ENCODE results near the gene TRAPPC5.

Gene TRAPPC5

GRCh38 chr19:7701049-7701653 is 20.5 kb downstream of the TRAPPC5 start:
- DNase-seq (ENCODE audit: low spot score): no peak

DNA sequence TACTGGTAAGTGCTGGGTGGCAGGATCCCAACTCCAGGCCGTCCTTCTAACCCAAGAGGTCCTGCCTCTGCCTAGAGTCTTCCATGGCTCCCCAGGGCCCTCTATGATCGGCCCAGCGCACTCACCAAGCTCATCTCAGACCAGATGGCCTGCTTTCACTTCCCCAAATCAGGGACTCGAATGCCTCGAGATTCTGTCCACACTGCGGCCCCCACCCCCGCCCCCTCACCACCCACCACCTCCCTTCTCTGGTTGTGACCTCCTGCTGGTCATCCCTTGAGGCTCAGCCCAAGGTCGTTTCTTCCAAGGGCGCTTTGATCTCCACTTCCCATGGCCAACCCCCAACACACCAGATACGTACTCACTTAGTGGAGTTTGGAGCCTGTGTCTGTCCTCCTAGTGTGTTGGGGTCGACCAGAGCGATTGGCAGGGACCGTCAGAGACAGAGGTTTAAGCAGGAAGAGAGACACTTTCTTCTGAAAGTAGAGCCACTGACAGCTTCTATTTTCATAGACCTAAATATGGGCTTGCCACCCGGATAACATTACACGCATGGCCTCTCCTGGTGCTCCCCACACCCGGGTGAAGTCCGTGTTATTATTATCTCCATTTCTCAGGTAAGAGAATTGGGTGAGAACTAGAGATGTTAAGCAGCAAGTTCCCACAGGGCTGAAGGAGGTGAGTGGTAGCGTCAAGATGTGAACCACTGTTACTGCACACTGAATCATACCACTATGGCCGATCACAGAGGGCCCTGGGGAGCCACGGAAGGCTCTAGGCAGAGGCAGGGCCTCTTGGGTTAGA is 21.2 kb downstream of the TRAPPC5 start, which contains the start of gene FCER2:
Gene FCER2 (minus strand): TSS at position 478 of the 804 bp plus-strand sequence. CDS start 2,371 bp downstream, outside the sequence.
- no peak for DNase-seq (ENCODE audit: low spot score)

GRCh38 chr19:7703332-7703731 is 22.7 kb downstream of the TRAPPC5 start:
- no peak for DNase-seq (ENCODE audit: low spot score)

DNA sequence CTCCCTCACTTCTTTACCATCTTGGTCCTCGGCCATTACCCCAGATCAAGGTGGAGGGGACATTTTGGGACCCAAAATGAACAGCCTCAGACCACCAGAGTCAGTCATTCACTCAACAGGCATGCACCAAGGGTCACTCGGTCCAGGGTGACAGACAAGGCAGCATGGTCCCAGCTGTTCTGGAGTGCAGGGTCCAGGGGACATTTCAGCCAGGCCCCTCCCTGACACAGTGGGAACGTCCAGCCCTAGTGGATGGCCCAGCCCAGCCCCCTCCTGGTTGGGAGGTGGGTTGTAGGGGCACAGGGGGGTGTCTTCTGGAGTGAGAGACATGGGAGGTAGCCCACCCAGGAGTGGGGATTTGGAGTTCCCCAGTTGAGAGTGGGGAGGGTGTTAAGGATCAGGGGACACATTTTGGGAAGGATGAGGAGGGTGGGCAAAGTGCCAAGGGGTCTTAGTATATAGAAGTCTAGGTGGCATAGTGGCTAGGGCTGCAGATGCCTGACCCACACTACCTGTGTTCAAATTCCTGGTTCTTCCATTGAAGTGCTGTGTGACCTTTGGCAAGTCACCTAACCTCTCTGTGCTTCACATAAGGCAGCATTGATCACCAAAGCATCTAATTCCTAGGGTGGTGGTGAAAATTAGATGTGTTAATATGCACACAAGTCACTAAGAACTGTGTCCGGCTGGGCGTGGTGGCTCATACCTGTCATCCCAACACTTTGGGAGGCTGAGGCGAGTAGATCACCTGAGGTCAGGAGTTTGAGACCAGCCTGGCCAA is 23.8 kb downstream of the TRAPPC5 start:
- DNase-seq (ENCODE audit: low spot score): no peak

DNA sequence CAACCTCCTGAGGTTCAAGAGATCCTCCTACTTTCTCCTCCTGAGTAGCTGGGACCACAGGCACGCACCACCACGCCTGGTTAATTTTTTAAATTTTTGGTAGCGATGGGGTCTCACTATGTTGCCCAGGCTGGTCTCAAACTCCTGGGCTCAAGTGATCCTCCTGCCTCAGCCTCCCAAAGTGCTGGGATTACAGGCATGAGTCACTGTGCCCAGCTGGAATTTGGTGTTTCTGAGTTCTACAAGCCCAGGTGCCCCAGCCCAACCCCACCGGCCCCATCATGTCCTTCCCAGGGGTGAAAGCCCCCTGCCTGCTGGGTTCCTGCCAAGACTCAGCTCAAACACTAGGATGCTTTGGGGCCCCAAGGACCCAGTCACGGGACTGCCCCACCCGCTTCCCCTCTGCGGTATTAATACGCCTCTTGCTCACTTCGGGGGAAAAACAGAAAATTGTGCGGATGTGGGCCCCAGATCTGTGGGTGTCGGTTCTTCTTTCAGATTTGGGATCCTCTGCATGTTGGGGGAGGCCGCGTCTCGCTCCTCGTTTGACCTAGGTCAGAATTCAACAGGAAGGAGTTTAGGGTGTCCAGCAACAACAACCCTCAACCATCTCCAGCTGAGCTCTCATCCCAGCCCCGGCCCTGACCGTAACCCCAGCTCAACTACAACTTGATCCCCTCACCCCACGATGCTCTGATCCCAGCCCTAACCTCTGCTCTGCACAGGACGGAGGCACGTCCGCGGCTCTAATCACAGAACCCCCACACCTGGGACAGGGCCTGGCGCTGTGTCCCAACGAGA is 25.0 kb downstream of the TRAPPC5 start:
- no peak for DNase-seq (ENCODE audit: low spot score)

GRCh38 chr19:7706188-7706954 is 25.7 kb downstream of the TRAPPC5 start:
- DNase-seq (ENCODE audit: low spot score): no peak

- no peak for DNase-seq (ENCODE audit: low spot score)
Observed at GRCh38 chr19:7706955-7707456, 26.4 kb downstream of the TRAPPC5 start.

- no peak for DNase-seq (ENCODE audit: low spot score)
Observed at GRCh38 chr19:7709932-7710460, 29.4 kb downstream of the TRAPPC5 start.

GRCh38 chr19:7710616-7711015 is 30.0 kb downstream of the TRAPPC5 start:
- DNase-seq (ENCODE audit: low spot score): no peak

- DNase-seq (ENCODE audit: low spot score): no peak
Observed at GRCh38 chr19:7715671-7716070, 35.0 kb downstream of the TRAPPC5 start.

DNA sequence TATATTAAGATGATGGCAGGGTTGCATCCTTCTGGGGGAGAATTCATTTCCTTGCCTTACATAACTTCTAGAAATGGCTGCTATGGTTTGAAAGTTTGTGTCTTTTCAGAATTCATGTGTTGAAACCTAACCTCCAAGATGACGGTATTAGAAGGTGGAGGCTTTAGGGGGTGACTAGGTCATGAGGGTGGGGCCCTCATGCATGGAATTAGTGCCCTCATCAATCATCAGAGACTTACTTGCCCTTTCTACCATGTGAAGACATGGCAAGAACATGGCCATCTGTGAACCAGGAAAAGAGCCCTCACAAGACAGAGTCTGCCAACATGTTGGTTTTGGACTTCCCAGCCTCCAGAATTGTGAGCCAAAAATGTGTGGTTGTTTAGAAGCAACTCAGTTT is 36.1 kb downstream of the TRAPPC5 start:
- DNase-seq (ENCODE audit: low spot score): no peak

DNA sequence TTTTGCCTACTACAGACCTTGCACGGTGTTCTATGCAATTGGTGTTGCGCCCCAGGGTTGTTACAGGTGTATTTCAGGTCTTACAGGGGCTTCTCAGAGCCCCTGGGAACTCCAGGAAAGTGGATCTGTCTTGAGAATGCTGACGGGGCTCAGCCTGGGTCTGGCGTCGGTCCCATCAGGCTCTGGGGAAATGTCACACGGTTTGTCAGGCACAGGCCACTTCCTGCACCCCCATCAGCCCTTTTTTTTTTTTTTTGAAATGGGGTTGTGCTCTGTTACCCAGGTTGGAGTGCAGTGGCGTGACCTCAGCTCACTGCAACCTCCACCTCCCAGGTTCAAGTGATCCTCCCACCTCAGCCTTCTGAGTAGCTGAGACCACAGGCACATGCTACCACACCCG is 38.0 kb downstream of the TRAPPC5 start:
- no peak for DNase-seq (ENCODE audit: low spot score)

DNA sequence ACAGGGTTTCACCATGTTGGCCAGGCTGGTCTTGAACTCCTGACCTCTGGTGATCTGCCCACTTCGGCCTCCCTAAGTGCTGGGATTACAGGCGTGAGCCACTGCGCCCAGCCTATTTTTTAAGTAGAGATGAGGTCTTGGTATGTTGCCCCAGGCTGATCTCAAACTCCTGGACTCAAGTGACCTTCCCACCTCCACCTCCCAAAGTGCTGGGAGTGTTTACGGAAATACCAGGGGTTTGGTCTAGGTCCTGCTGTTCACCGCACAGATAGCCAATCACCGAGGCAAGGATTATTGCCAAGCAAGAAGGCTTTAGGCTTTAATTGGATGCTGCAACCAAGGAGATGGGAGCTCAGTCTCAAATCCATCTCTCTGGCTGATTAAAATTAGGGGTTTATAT is 39.7 kb downstream of the TRAPPC5 start:
- DNase-seq (ENCODE audit: low spot score): no peak

DNA sequence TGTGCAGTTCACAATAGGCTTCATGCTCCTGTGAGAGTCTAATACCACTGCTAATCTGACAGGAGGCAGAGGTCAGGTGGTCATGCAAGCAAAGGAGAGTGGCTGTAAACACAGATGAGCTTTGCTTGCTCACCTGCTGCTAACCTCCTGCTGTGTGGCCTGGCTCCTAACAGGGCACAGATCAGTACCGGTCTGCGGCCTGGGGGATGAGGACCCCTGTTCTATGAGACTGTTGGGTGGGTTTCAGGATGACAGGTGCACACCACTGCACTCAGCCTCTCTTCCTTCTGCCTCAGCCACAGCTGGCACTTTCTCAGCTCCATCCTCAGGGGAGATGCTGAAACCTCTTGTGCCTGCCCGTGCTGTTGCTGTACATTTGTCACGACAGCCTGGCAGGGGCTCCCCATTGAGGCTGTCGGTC is 41.6 kb downstream of the TRAPPC5 start:
- DNase-seq (ENCODE audit: low spot score): no peak

GRCh38 chr19:7725791-7726190 is 45.2 kb downstream of the TRAPPC5 start:
- no peak for DNase-seq (ENCODE audit: low spot score)

DNA sequence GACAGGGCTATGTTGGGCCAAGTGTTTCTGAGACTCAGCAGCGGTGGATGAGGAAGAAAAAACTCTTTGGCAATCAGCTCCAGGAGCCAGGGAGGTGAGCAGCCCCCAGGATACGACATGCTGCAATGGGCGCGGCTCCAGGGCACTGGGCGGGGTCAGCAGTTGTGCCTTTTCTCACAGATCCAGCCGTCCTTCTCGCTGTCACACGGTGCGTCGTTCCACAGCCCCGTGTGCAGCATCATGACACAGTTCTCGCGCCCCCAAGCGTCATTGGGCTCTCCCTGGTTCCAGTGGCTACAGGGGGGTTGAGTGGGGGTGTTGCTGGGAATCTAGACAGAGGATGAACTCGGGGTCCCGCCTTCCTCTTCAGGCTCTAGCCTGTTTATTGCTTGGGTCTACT is 48.6 kb downstream of the TRAPPC5 start:
- no peak for DNase-seq (ENCODE audit: low spot score)

GRCh38 chr19:7729831-7730285 is 49.2 kb downstream of the TRAPPC5 start:
- DNase-seq (ENCODE audit: low spot score): no peak

- no peak for DNase-seq (ENCODE audit: low spot score)
Observed at GRCh38 chr19:7730286-7731217, 49.9 kb downstream of the TRAPPC5 start.

GRCh38 chr19:7731218-7731595 is 50.6 kb downstream of the TRAPPC5 start:
- DNase-seq (ENCODE audit: low spot score): no peak

DNA sequence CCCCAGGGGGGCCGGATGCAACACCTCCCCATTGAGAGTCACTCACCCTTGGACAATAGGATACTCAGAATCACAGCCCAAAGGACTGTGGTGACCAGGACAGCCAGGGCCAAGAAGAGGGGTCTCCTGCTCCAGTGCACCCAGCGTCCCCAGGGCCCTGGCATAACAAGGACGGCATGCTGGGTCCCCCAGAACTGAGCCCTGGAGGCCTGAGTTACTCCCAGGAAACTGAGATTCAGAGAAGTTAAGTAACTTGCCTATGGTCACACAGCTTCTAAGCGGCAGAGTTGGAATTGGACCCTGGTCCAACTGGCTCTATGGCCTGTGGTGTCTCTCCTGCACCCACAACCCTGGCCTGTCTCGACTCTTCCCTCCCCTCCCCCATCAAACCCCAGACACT is 51.0 kb downstream of the TRAPPC5 start:
- DNase-seq (ENCODE audit: low spot score): no peak

Measured in ecto neural progenitor cell (in vitro differentiated cells).